A673 (cell line): ENCODE data around the gene PHB1. TPM values are rescaled to one million over a fixed set of nuclear protein-coding genes. Genes with fewer than 3 reads are reported as not detected.

Source experiments
- BruUV-seq: library from RNA; stranded (reverse); fragments of 400-500 nt; replicated peaks from 2 replicates; lab custom pipeline; 2021; lab: Mats Ljungman, UMichigan
- CTCF ChIA-PET: fragments of 300-600 bp; sonication (Branson Sonifier 250); formaldehyde crosslinking; loops from one replicate; lab custom pipeline; 2022; ENCODE audit warnings: antibody characterized with exemption; lab: Charles Lee
- POLR2A ChIA-PET: fragments of 300-600 bp; sonication (Branson Sonifier 250); formaldehyde crosslinking; loops from one replicate; lab custom pipeline; 2022; ENCODE audit warnings: antibody characterized with exemption; ENCODE audit not compliant: low non-redundant PET; lab: Charles Lee
- DNase-seq: peaks from one replicate; pipeline ENCODE4 v3.0.0-alpha.2; 2015; ENCODE audit warnings: low spot score
- H3K27ac ChIP-seq: fragments of 200-600 bp; sonication (generic); 2 replicates; pipeline ENCODE4 v1.5.1; 2016; ENCODE audit warnings: mixed run types, low read depth, mild to moderate bottlenecking, mixed read lengths, antibody characterized with exemption, low read length; ENCODE audit not compliant: poor library complexity, severe bottlenecking
- H3K27me3 ChIP-seq: fragments of 200-600 bp; sonication (generic); replicated peaks from 2 replicates; pipeline ENCODE4 v1.6.1; 2017; ENCODE audit warnings: mixed run types, low read depth, mild to moderate bottlenecking, mixed read lengths, antibody characterized with exemption, low read length; ENCODE audit not compliant: insufficient read depth, poor library complexity
- H3K36me3 ChIP-seq: fragments of 200-600 bp; sonication (generic); 2 replicates; pipeline ENCODE4 v1.6.1; 2016; ENCODE audit warnings: mixed run types, mild to moderate bottlenecking, mixed read lengths, antibody characterized with exemption, low read length; ENCODE audit not compliant: insufficient read depth, poor library complexity, severe bottlenecking
- H3K4me1 ChIP-seq: fragments of 200-600 bp; sonication (generic); 2 replicates; pipeline ENCODE4 v1.6.1; 2017; ENCODE audit warnings: mixed run types, mild to moderate bottlenecking, mixed read lengths, antibody characterized with exemption, low read length; ENCODE audit not compliant: insufficient read depth, poor library complexity, severe bottlenecking
- H3K4me3 ChIP-seq: fragments of 200-600 bp; sonication (generic); 2 replicates; pipeline ENCODE4 v1.5.1; 2016; ENCODE audit warnings: low read depth, mixed run types, mild to moderate bottlenecking, mixed read lengths, low read length; ENCODE audit not compliant: poor library complexity, severe bottlenecking
- H3K9me3 ChIP-seq: fragments of 200-600 bp; sonication (generic); 2 replicates; pipeline ENCODE4 v1.6.1; 2016; ENCODE audit warnings: mixed run types, low read depth, mild to moderate bottlenecking, mixed read lengths, antibody characterized with exemption, low read length; ENCODE audit not compliant: poor library complexity, severe bottlenecking
- EZH2 ChIP-seq: fragments of 200-600 bp; sonication (generic); IDR thresholded peaks from 2 replicates; pipeline ENCODE4 v1.6.1; 2017; ENCODE audit warnings: borderline replicate concordance, low read depth, mild to moderate bottlenecking, mixed read lengths, antibody characterized with exemption, low read length; ENCODE audit not compliant: poor library complexity, severe bottlenecking
- intact Hi-C: fragments of 100-400 bp; cut with micrococcal nuclease; formaldehyde crosslinking; loops from one replicate; pipeline ENCODE4 v1.10.0; 2022; ENCODE audit not compliant: unreplicated experiment
- total RNA-seq: library from RNA; stranded (reverse); gene quantifications from 2 replicates; pipeline ENCODE4 v1.2.3, GENCODE V29; 2021
- TF ChIP-seq, protein P1 (sequence below): fragments of 300-800, 200-600 bp; sonication (generic); conservative IDR thresholded peaks from 2 replicates; pipeline ENCODE4 v1.5.1; 2017; ENCODE audit warnings: low read depth, mild to moderate bottlenecking, antibody characterized with exemption, low read length, moderate library complexity, mixed read lengths

The PHB1 gene
- total RNA-seq, 1 experiment from 2014 or later = 451 TPM

DNA sequence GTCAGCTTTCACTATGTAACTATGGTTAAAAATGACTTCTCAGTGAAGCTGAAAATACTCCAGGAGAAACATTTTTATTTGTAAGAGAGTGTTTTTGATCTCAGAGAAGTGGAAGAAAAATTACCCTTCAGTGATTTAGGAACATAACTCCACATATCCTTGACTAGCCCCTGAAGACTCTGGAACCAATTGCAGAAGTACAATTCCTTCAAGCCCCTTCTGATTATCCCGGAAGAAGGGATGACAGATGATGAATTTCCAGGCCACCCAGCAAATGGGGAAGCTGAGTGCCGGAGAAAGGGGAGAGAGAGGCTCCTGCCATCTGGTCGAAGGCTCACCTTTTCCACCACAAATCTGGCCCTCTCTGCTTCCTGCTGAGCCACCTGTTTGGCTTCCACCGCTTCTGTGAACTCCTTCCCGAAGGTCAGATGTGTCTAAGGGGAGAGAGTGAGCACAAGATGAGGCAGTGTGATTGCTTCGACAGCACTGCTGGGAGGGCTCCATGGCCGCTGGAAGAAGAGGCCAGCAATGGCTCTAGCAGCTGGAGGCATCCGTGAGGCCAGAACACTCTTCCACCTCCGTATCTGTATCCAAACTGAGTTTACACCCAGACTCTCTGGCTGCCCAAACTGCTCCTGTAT lies 8.1 kb downstream of the PHB1 start:
- Histone ChIP-seq H3K4me3 (no peak overlapping the region), H3K27ac (no peak overlapping the region), H3K4me1 (no peaks in the 10 kb centered on the region), H3K27me3 (no peaks in the 10 kb centered on the region), H3K36me3 (peaks cover 75% of the 10 kb centered on the region), H3K9me3 (no peaks in the 10 kb centered on the region)
- ChIA-PET CTCF (interaction anchor here (2.3 kb wide), 1 partner anchor 150 kb away, joined by 26 read pairs; no protein-coding TSS in a partner anchor), POLR2A (no interaction called here)
- intact Hi-C loops = no loop called here
- DNase-seq = no peak
- TF ChIP-seq EZH2 = no peak
- TF ChIP-seq, protein P1, sequence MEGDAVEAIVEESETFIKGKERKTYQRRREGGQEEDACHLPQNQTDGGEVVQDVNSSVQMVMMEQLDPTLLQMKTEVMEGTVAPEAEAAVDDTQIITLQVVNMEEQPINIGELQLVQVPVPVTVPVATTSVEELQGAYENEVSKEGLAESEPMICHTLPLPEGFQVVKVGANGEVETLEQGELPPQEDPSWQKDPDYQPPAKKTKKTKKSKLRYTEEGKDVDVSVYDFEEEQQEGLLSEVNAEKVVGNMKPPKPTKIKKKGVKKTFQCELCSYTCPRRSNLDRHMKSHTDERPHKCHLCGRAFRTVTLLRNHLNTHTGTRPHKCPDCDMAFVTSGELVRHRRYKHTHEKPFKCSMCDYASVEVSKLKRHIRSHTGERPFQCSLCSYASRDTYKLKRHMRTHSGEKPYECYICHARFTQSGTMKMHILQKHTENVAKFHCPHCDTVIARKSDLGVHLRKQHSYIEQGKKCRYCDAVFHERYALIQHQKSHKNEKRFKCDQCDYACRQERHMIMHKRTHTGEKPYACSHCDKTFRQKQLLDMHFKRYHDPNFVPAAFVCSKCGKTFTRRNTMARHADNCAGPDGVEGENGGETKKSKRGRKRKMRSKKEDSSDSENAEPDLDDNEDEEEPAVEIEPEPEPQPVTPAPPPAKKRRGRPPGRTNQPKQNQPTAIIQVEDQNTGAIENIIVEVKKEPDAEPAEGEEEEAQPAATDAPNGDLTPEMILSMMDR = no peak
- BruUV-seq = no TSS peak

DNA sequence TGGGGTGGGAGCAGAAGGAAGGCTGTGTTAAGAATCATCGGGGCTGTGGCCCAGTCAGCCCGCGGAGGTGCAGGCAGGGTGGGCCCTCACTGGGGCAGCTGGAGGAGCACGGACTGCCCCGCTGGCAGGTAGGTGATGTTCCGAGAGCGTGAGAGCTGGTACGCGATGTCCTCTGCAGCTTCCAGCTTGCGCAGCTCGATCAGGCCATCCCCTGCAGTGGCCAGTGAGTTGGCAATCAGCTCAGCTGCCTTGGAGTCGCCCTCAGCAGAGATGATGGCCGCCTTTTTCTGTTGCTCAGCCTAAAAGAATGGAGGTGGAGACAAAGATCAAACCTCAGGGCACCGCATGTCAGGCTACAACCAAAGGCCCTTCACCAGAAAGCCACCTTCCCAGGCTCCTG lies 9.8 kb downstream of the PHB1 start:
- peaks cover 59% of the 10 kb centered on the region for H3K36me3 ChIP-seq
- intact Hi-C loops = no loop called here
- no peaks in the 10 kb centered on the region for H3K9me3 ChIP-seq
- no peak overlapping the region for H3K4me3 ChIP-seq
- ChIA-PET CTCF (no interaction called here), POLR2A (no interaction called here)
- H3K27ac ChIP-seq = no peak overlapping the region
- DNase-seq = no peak
- no peaks in the 10 kb centered on the region for H3K4me1 ChIP-seq
- TF ChIP-seq, protein P1 = no peak
- TF ChIP-seq EZH2 = no peak
- H3K27me3 ChIP-seq = no peaks in the 10 kb centered on the region
- BruUV-seq = no TSS peak

DNA sequence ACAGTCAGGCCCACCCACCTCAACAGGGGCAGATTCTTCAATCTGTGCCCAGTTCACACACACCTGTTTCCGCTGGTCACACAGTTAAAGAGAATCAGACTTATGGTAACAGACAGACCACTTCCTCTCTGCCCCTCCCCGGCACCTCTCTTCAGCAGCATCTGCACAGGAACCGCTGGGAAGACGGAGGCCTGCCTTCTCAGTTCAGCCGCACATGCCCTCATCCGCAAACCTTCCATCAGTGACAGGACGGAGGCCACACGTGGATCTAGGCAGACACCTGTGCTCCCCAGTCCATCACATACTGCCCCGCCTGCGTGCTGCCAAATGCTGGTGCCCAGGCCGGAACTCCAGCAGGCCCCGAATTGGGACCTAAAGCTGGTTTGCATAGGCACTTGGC lies 10.3 kb downstream of the PHB1 start:
- CTCF ChIA-PET = no interaction called here
- TF ChIP-seq EZH2 = no peak
- TF ChIP-seq, protein P1 = no peak
- Histone ChIP-seq H3K27ac (no peak overlapping the region), H3K36me3 (peaks cover 55% of the 10 kb centered on the region), H3K9me3 (no peaks in the 10 kb centered on the region), H3K4me1 (no peaks in the 10 kb centered on the region), H3K27me3 (no peaks in the 10 kb centered on the region), H3K4me3 (no peak overlapping the region)
- no peak for DNase-seq
- POLR2A ChIA-PET = no interaction called here
- intact Hi-C loops = no loop called here
- TSS peak; percentile 49 for BruUV-seq
